H9 (cell line): Measurements from ENCODE around the gene ARL4D. TPM values are rescaled to one million over a fixed set of nuclear protein-coding genes. Genes with fewer than 3 reads are reported as not detected.

Experiments used
- DNase-seq: peaks from one replicate; pipeline ENCODE4 v3.0.0-alpha.2; 2017
- H2AFZ ChIP-seq: one replicate; pipeline ENCODE4 v1.6.1; 2013; ENCODE audit warnings: mild to moderate bottlenecking, low read length, control low read depth, moderate library complexity
- H2AK5ac ChIP-seq: 2 replicates; pipeline ENCODE4 v1.6.1; 2013; ENCODE audit warnings: low read length, control low read depth, mixed read lengths; ENCODE audit not compliant: insufficient read length
- H2BK120ac ChIP-seq: one replicate; pipeline ENCODE4 v1.6.1; 2013; ENCODE audit warnings: low read depth, mild to moderate bottlenecking, low read length, control low read depth, inconsistent platforms; ENCODE audit not compliant: poor library complexity, severe bottlenecking
- H2BK12ac ChIP-seq: 2 replicates; pipeline ENCODE4 v1.6.1; 2013; ENCODE audit warnings: low read length, control low read depth, mixed read lengths, low read depth; ENCODE audit not compliant: insufficient read length
- H2BK15ac ChIP-seq: 2 replicates; pipeline ENCODE4 v1.6.1; 2013; ENCODE audit warnings: low read depth, low read length, control low read depth
- H2BK20ac ChIP-seq: one replicate; pipeline ENCODE4 v1.6.1; 2013; ENCODE audit warnings: low read depth, mild to moderate bottlenecking, low read length, control low read depth, inconsistent platforms; ENCODE audit not compliant: poor library complexity, severe bottlenecking
- H2BK5ac ChIP-seq: 2 replicates; pipeline ENCODE4 v1.6.1; 2013; ENCODE audit warnings: low read length, control low read depth, mixed read lengths; ENCODE audit not compliant: insufficient read length
- H3K14ac ChIP-seq: 2 replicates; pipeline ENCODE4 v1.6.1; 2013; ENCODE audit warnings: low read length, control low read depth; ENCODE audit not compliant: insufficient read depth
- H3K18ac ChIP-seq: 2 replicates; pipeline ENCODE4 v1.6.1; 2013; ENCODE audit warnings: low read depth, mild to moderate bottlenecking, mixed read lengths, low read length, control low read depth; ENCODE audit not compliant: insufficient read length
- H3K23ac ChIP-seq: 2 replicates; pipeline ENCODE4 v1.6.1; 2013; ENCODE audit warnings: low read length, control low read depth, mixed read lengths, low read depth; ENCODE audit not compliant: insufficient read length
- H3K23me2 ChIP-seq: 2 replicates; pipeline ENCODE4 v1.6.1; 2013; ENCODE audit warnings: low read depth, mild to moderate bottlenecking, mixed read lengths, low read length, control low read depth; ENCODE audit not compliant: insufficient read length, poor library complexity, severe bottlenecking
- H3K27ac ChIP-seq: 2 replicates; pipeline ENCODE4 v1.5.1; 2013; ENCODE audit warnings: low read length, control low read depth, mixed read lengths, low read depth; ENCODE audit not compliant: insufficient read length
- H3K27me3 ChIP-seq: 2 replicates; pipeline ENCODE4 v1.6.1; 2013; ENCODE audit warnings: low read length, control low read depth, inconsistent platforms; ENCODE audit not compliant: insufficient read depth
- H3K4ac ChIP-seq: 2 replicates; pipeline ENCODE4 v1.6.1; 2013; ENCODE audit warnings: low read depth, mild to moderate bottlenecking, control low read depth, inconsistent platforms, low read length, moderate library complexity
- H3K4me1 ChIP-seq: 2 replicates; pipeline ENCODE4 v1.6.1; 2013; ENCODE audit warnings: low read length, control low read depth, inconsistent platforms; ENCODE audit not compliant: insufficient read depth
- H3K4me2 ChIP-seq: 2 replicates; pipeline ENCODE4 v1.6.1; 2013; ENCODE audit warnings: low read length, control low read depth, mixed read lengths; ENCODE audit not compliant: insufficient read length, insufficient read depth
- H3K56ac ChIP-seq: 2 replicates; pipeline ENCODE4 v1.6.1; 2013; ENCODE audit warnings: low read depth, mild to moderate bottlenecking, mixed read lengths, low read length, control low read depth; ENCODE audit not compliant: insufficient read length
- H3K79me1 ChIP-seq: 2 replicates; pipeline ENCODE4 v1.6.1; 2013; ENCODE audit warnings: low read depth, mild to moderate bottlenecking, moderate library complexity, low read length, control low read depth, inconsistent platforms; ENCODE audit not compliant: insufficient read depth, poor library complexity, severe bottlenecking
- H3K79me2 ChIP-seq: 2 replicates; pipeline ENCODE4 v1.6.1; 2013; ENCODE audit warnings: low read length, control low read depth, inconsistent platforms; ENCODE audit not compliant: insufficient read depth
- H3K9ac ChIP-seq: 2 replicates; pipeline ENCODE4 v1.6.1; 2013; ENCODE audit warnings: low read length, control low read depth, mixed read lengths; ENCODE audit not compliant: insufficient read length; ENCODE audit errors: extremely low read depth
- H3K9me3 ChIP-seq: one replicate; pipeline ENCODE4 v1.6.1; 2013; ENCODE audit warnings: low read depth, low read length, inconsistent platforms; ENCODE audit not compliant: control insufficient read depth
- H3T11ph ChIP-seq: one replicate; pipeline ENCODE4 v1.6.1; 2013; ENCODE audit warnings: mild to moderate bottlenecking, low read length, control low read depth, inconsistent platforms
- H4K20me1 ChIP-seq: one replicate; pipeline ENCODE4 v1.6.1; 2013; ENCODE audit not compliant: control insufficient read depth, insufficient read length, insufficient read depth
- H4K5ac ChIP-seq: 2 replicates; pipeline ENCODE4 v1.6.1; 2013; ENCODE audit warnings: low read depth, mild to moderate bottlenecking, mixed read lengths, low read length, control low read depth; ENCODE audit not compliant: insufficient read length
- H4K8ac ChIP-seq: replicated peaks from 2 replicates; pipeline ENCODE4 v1.6.1; 2013; ENCODE audit warnings: low read length, control low read depth, mixed read lengths, low read depth; ENCODE audit not compliant: insufficient read length
- H4K91ac ChIP-seq: 2 replicates; pipeline ENCODE4 v1.6.1; 2013; ENCODE audit warnings: low read depth, mild to moderate bottlenecking, moderate library complexity, mixed read lengths, low read length, control low read depth; ENCODE audit not compliant: insufficient read length
- H3K27ac Mint-ChIP-seq, 3 experiments: 2 replicates in 2 of 3; 3 replicates in 1 of 3; pipeline ENCODE4 v1.8.0; 2020 to 2021; ENCODE audit warnings: mixed read lengths in 3 of 3, mild to moderate bottlenecking in 1 of 3, moderate library complexity in 1 of 3
- H3K27me3 Mint-ChIP-seq: 2 replicates; pipeline ENCODE4 v1.8.0; 2021; ENCODE audit warnings: low read depth, mild to moderate bottlenecking, moderate library complexity, mixed read lengths
- H3K36me3 Mint-ChIP-seq, 3 experiments: 2 replicates in 2 of 3; 3 replicates in 1 of 3; pipeline ENCODE4 v1.8.0; 2020 to 2021; ENCODE audit warnings: low read depth in 3 of 3, mixed read lengths in 3 of 3; ENCODE audit not compliant: insufficient read depth in 1 of 3
- H3K4me1 Mint-ChIP-seq, 2 experiments: 2 replicates each; pipeline ENCODE4 v1.8.0; 2020; ENCODE audit warnings: mixed read lengths in 2 of 2
- H3K4me3 Mint-ChIP-seq, 2 experiments: 2 replicates in 1 of 2; 3 replicates in 1 of 2; pipeline ENCODE4 v1.8.0; 2020 to 2021; ENCODE audit warnings: mild to moderate bottlenecking in 2 of 2, mixed read lengths in 2 of 2, moderate library complexity in 1 of 2
- H3K9me3 Mint-ChIP-seq, 2 experiments: 2 replicates in 1 of 2; 3 replicates in 1 of 2; pipeline ENCODE4 v1.8.0; 2020; ENCODE audit warnings: mild to moderate bottlenecking in 2 of 2, mixed read lengths in 2 of 2, moderate library complexity in 1 of 2
- CTCF ChIP-seq: fragments of 200-600 bp; sonication (generic); conservative IDR thresholded peaks from 3 replicates; pipeline ENCODE4 v1.8.0; 2021; ENCODE audit warnings: antibody characterized with exemption, mild to moderate bottlenecking
- WGBS: extraction: QIAGEN DNeasy Blood & Tissue Kit; methylation state at CpG from one replicate; pipeline ENCODE4 v1.1.7; 2013; ENCODE audit warnings: missing lambda C conversion rate, low lambda C conversion rate, mixed read lengths; ENCODE audit not compliant: insufficient read length; ENCODE audit errors: extremely low coverage; 5-methylcytosine and 5-hydroxymethylcytosine counted together
- total RNA-seq: library from RNA; stranded (reverse); gene quantifications from 2 replicates; pipeline ENCODE4 v1.2.1, GENCODE V29; 2021

The ARL4D gene
- total RNA-seq, 1 experiment from 2014 or later: 6.2 TPM

- Histone ChIP-seq H2AK5ac (no peak overlapping the region), H2BK15ac (no peak overlapping the region), H3K9me3 (no peaks in the 10 kb centered on the region), H2BK12ac (no peak overlapping the region), H3K79me2 (no peaks in the 10 kb centered on the region), H3K56ac (no peak overlapping the region), H3K14ac (no peak overlapping the region), H4K8ac (no peak overlapping the region), H4K5ac (no peak overlapping the region), H3K79me1 (no peaks in the 10 kb centered on the region), H4K91ac (no peak overlapping the region), H3T11ph (no peak overlapping the region), H2AFZ (no peak overlapping the region), H3K9ac (no peak overlapping the region), H2BK120ac (no peak overlapping the region), H2BK20ac (no peak overlapping the region), H4K20me1 (no peaks in the 10 kb centered on the region), H3K23ac (no peak overlapping the region), H2BK5ac (no peak overlapping the region), H3K4ac (no peak overlapping the region), H3K18ac (no peak overlapping the region), H3K23me2 (no peaks in the 10 kb centered on the region), H3K4me2 (no peak overlapping the region), H3K4me1 (no peaks in the 10 kb centered on the region), H3K27ac (no peak overlapping the region), H3K27me3 (no peaks in the 10 kb centered on the region)
- WGBS: no CpG with 5 or more reads among the region's 3 CpGs
- Mint-ChIP-seq H3K36me3 (no peaks in the 10 kb centered on the region; a peak in 1 of 7 replicates), H3K4me3 (no peak overlapping the region), H3K9me3 (peaks cover 0 to 4% of the 10 kb centered on the region in 2 experiments; a peak in 3 of 5 replicates), H3K27me3 (peaks cover 2% of the 10 kb centered on the region), H3K27ac (no peak overlapping the region), H3K4me1 (peaks cover 13 to 21% of the 10 kb centered on the region in 2 experiments)
- no peak for DNase-seq
- TF ChIP-seq CTCF: no peak
Measured at GRCh38 chr17:43409131-43409530, 10.3 kb downstream of the ARL4D start.
